Esophagus (tissue), 2 donors: ENCODE measurements around the gene C2orf76. TPM values are rescaled to one million over a fixed set of nuclear protein-coding genes. Genes with fewer than 3 reads are reported as not detected.

Experiments
- H3K27ac ChIP-seq, 2 donors: one replicate each; pipeline ENCODE4 v1.5.1; 2013; ENCODE audit warnings: low read depth in 2 of 2, mild to moderate bottlenecking in 2 of 2, inconsistent platforms in 1 of 2, low read length in 1 of 2, moderate library complexity in 1 of 2
- H3K27me3 ChIP-seq, 2 donors: one replicate each; pipeline ENCODE4 v1.6.1; 2013; ENCODE audit warnings: low read length in 2 of 2, control low read depth in 1 of 2, mild to moderate bottlenecking in 1 of 2; ENCODE audit not compliant: insufficient read depth in 2 of 2, control insufficient read depth in 1 of 2
- H3K36me3 ChIP-seq, 2 donors: one replicate each; pipeline ENCODE4 v1.6.1; 2013; ENCODE audit warnings: low read length in 1 of 2; ENCODE audit not compliant: control insufficient read depth in 2 of 2, insufficient read depth in 2 of 2
- H3K4me1 ChIP-seq, 2 donors: one replicate each; pipeline ENCODE4 v1.6.1; 2013; ENCODE audit warnings: low read length in 1 of 2; ENCODE audit not compliant: control insufficient read depth in 2 of 2, insufficient read depth in 2 of 2
- H3K4me3 ChIP-seq, 2 donors: one replicate each; pipeline ENCODE4 v1.5.1; 2013; ENCODE audit warnings: low read length in 2 of 2, mild to moderate bottlenecking in 2 of 2, low read depth in 1 of 2, moderate library complexity in 1 of 2
- H3K9me3 ChIP-seq, 2 donors: one replicate each; pipeline ENCODE4 v1.6.1; 2013; ENCODE audit warnings: mild to moderate bottlenecking in 2 of 2, low read depth in 1 of 2, low read length in 1 of 2, moderate library complexity in 1 of 2; ENCODE audit not compliant: control insufficient read depth in 2 of 2, insufficient read depth in 1 of 2
- WGBS, 2 donors: extraction: QIAGEN DNeasy Blood & Tissue Kit; methylation state at CpG; one replicate each; pipeline ENCODE4 v1.1.7; 2013; 5-methylcytosine and 5-hydroxymethylcytosine counted together
- polyA plus RNA-seq, 2 donors: library from polyadenylated mRNA; stranded (reverse); fragments of 200-250 nt; gene quantifications; one replicate each; pipeline ENCODE4 v1.2.3, GENCODE V29; 2013
- donor health status: healthy with polysubstance abuse.
- donor health status: Bipolar disorder and iron deficiency.

C2orf76 gene
- polyA plus RNA-seq, 2 donors = 11.7 to 12.6 TPM

DNA sequence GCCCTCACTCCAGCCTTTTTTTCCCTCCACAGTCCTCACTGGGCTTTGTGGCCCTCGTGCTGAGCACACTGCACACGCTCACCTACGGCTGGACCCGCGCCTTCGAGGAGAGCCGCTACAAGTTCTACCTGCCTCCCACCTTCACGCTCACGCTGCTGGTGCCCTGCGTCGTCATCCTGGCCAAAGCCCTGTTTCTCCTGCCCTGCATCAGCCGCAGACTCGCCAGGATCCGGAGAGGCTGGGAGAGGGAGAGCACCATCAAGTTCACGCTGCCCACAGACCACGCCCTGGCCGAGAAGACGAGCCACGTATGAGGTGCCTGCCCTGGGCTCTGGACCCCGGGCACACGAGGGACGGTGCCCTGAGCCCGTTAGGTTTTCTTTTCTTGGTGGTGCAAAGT is 103.6 kb downstream of the C2orf76 start:
- no peaks in the 10 kb centered on the region for H3K27me3 ChIP-seq
- no peak overlapping the region for H3K4me3 ChIP-seq
- no peaks in the 10 kb centered on the region for H3K4me1 ChIP-seq
- 95 to 96% methylated on average over 23 of the region's 23 CpGs for WGBS, 2 donors
- peaks cover 0 to 8% of the 10 kb centered on the region in 2 donors for H3K36me3 ChIP-seq
- no peak overlapping the region for H3K27ac ChIP-seq
- H3K9me3 ChIP-seq = no peaks in the 10 kb centered on the region

DNA sequence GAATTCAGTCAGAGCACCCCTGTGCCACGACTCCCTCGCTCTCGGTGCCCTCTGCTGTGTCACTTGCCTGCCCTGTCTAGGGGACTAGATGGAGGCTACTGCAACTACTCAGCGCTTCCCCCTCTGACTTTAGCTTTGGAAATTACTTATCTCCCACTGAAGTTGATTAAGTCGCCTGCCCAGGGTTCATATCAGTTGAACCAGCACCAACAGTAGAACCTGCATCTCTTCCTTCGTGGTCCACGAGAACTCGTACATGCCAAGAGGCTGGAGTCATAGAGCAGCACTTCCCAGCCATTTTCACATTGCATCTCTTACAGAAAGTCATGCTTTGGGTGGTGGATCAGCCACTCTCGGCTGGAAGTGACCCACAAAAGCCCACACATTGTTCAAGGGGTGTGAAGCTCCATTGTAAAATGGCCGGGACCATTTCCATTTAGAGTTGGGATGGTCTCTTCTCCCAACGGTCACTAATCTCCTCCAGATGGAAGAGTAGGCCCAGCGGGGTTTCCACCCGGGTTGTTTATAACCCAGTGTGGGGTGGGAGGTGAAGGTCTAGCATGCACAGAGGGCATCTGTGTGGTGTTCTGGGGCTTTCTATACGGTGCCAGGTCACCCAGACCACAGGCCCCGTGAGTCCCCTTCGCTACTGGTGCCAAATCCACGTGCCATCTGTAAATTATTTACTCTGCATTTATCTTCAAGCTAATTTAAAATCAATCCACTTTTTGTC is 105.0 kb downstream of the C2orf76 start:
- no peak overlapping the region for H3K27ac ChIP-seq
- H3K4me3 ChIP-seq = no peak overlapping the region
- 84 to 89% methylated on average over 17 of the region's 17 CpGs for WGBS, 2 donors
- no peaks in the 10 kb centered on the region for H3K9me3 ChIP-seq
- no peaks in the 10 kb centered on the region for H3K4me1 ChIP-seq
- H3K36me3 ChIP-seq = peaks cover 0 to 14% of the 10 kb centered on the region in 2 donors
- no peaks in the 10 kb centered on the region for H3K27me3 ChIP-seq

DNA sequence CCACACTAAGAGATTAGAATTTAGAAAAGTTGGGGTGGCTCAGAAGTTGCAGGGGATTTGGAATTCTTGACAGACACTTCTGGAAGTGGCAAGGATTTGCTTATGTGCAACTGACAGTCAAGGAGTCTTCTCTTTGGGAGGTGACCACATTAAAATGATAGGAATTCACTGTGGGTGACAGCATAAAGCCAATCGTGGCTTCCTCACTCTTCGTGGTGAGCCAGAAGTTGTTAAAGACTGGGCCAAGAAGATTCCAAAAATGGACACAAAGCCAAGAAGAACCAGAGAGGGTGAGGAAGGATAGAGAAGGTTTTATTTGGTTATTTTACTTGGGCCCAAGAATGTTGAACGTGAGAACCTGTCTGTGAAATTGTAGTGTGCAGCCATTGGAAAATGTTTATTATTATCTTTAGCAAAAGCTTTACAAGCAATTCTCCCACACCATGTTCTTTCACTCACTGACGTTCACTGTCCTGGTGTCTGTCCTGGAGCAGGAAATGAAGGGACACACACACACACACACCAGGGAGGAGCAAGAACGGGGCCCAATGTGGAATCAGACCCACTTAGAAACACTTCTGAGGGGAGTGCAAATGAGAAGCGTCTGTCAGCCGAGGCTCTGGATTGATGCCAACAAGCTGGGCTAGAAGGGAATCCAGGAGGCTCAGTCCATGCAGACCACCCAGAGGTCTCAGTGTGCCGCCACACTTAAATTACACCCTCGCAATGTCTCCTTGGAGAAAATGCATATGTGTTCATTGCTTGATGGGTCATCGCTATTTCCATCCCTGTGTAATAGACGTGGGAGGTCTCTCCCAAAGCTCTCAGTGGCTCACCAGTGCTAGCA is 105.8 kb downstream of the C2orf76 start:
- H3K4me1 ChIP-seq = no peaks in the 10 kb centered on the region
- no peak overlapping the region for H3K4me3 ChIP-seq
- H3K9me3 ChIP-seq = no peaks in the 10 kb centered on the region
- no peaks in the 10 kb centered on the region for H3K27me3 ChIP-seq
- WGBS, 2 donors = 77 to 79% methylated on average over 11 of the region's 11 CpGs
- H3K36me3 ChIP-seq = peaks cover 0 to 12% of the 10 kb centered on the region in 2 donors
- no peak overlapping the region for H3K27ac ChIP-seq

DNA sequence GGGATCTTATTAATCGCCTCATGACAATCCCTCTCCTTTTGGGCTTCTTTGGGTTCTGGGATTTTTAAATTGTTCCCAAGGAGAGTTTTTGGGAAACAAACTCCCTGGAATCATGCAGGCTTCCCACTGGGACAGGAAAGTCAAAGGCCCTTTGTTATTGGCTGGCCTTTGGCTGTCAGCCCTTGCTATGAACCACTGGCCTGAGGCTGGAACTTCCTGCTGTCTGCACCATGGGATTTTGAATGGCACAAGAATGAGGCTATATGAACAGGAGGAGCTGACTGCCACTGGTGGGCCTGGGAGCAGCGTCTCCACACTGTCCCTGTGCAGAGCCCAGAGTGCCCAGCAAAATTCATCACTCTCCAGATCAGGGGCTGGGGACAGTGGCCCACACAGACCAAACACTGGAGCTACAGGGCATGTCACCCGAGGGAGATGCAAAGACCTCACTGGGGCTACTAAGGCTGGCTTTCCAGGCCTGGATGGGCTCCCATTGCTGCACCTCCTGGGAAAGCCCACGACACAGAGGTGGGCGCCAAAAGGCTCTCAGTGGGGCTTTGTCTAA is 107.3 kb downstream of the C2orf76 start:
- Histone ChIP-seq H3K4me3 (no peak overlapping the region), H3K9me3 (no peaks in the 10 kb centered on the region), H3K4me1 (no peaks in the 10 kb centered on the region), H3K27me3 (no peaks in the 10 kb centered on the region), H3K36me3 (peaks cover 0 to 12% of the 10 kb centered on the region in 2 donors), H3K27ac (no peak overlapping the region)
- WGBS, 2 donors = 87 to 88% methylated on average over 5 of the region's 5 CpGs

DNA sequence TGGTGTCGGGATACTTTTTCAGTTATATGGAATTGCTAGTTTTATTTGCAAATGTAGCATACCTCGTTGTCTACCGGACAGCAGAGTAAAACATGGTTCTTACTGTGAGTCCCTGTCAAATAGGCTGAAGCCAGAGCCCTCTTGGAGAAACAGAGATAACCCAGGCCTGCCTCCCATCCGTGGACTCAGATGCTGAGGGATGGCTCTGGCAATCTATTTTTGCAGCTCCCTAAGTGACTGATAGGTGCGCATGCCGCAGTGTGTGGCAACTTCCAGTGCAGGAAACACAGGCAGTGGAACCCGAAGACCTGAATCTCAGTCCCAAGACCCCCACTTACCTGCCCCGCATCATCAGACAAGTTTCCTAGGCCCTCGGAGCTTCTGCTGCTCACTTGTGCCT is 109.4 kb downstream of the C2orf76 start:
- Histone ChIP-seq H3K27me3 (no peaks in the 10 kb centered on the region), H3K4me3 (no peak overlapping the region), H3K4me1 (peaks cover 0 to 4% of the 10 kb centered on the region in 2 donors), H3K9me3 (no peaks in the 10 kb centered on the region), H3K27ac (no peak overlapping the region), H3K36me3 (peaks cover 0 to 10% of the 10 kb centered on the region in 2 donors)
- WGBS, 2 donors = 93 to 94% methylated on average over 9 of the region's 9 CpGs

DNA sequence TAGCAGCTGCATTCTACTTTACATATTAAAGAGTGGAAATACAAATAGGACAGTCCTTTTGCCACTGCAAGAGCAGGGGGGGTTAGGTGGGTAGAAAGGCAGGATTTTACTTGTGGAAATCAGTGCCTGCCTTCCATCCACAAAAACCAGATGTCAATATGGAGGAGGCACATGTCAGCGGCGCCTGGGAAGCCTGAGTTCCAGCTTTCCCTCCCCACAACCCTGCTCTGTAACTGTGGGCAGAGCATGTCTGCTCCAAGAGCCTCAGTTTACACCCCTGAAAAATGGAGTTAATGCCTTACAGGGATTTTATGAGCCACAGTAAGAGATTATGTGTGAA is 110.1 kb downstream of the C2orf76 start:
- H3K4me1 ChIP-seq = peaks cover 0 to 8% of the 10 kb centered on the region in 2 donors
- H3K36me3 ChIP-seq = peaks cover 0 to 11% of the 10 kb centered on the region in 2 donors
- H3K9me3 ChIP-seq = no peaks in the 10 kb centered on the region
- H3K27me3 ChIP-seq = no peaks in the 10 kb centered on the region
- no peak overlapping the region for H3K27ac ChIP-seq
- WGBS, 2 donors = 87 to 93% methylated on average over 2 of the region's 2 CpGs
- H3K4me3 ChIP-seq = no peak overlapping the region

DNA sequence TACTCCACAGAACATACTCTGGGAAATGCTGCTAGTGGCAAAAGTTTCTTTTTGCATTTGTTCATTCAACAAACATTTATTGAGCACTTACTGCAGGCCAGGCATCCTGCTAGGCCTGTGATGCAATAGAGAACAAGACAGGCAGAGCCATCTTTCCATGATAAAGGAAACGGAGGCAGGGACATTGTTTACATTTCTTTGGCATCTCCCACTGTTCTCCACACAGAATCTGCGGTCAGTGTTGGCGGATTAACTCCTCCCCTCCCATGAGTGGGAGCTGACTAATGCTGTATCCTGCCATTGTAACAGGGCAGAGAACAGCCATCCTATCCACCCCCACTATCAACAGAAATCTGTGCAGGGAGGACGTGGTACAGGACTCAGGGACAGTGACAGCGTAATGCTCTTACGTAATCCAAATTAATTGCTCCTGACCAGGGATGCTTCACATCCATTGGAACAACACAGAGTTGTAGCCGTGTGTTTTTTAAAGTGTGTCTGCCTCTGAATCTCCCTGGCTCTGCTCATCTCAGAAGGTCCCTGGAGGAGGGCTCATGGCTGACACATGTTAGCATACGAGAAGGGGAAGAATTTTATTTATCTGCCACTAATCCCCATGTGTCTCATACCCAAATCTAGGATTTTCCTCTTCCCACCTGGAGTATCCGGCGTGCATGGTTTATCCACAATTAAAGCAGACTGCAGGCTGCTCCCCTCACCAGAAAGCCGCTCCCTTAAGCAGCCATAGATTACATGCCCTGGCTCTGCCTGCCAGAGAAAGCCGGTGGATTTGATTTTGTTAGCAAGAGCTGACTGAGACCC is 110.7 kb downstream of the C2orf76 start:
- Histone ChIP-seq H3K4me3 (no peak overlapping the region), H3K9me3 (no peaks in the 10 kb centered on the region), H3K36me3 (peaks cover 0 to 11% of the 10 kb centered on the region in 2 donors), H3K27ac (no peak overlapping the region), H3K27me3 (no peaks in the 10 kb centered on the region), H3K4me1 (peaks cover 0 to 8% of the 10 kb centered on the region in 2 donors)
- 53 to 64% methylated on average over 12 of the region's 12 CpGs for WGBS, 2 donors

DNA sequence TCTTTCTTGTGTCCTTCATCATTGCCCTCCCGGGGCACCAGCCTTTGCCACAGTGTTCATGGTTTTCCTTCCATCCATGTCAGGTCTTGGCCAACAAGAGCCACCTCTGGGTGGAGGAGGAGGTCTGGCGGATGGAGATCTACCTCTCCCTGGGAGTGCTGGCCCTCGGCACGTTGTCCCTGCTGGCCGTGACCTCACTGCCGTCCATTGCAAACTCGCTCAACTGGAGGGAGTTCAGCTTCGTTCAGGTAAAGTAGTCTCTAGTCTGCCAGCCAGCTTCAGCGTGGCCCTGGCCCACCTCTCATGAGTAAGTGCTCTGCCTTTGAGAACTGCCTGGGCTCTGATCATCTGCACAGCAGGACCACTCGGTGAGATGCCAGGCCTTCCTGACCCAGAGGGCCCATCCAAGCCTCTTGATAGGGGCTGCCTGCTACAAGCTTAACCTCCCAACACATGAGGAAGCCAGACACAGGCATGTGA is 112.0 kb downstream of the C2orf76 start:
- H3K4me3 ChIP-seq = no peak overlapping the region
- 94 to 96% methylated on average over 10 of the region's 10 CpGs for WGBS, 2 donors
- peaks cover 0 to 8% of the 10 kb centered on the region in 2 donors for H3K4me1 ChIP-seq
- no peaks in the 10 kb centered on the region for H3K9me3 ChIP-seq
- H3K36me3 ChIP-seq = peaks cover 0 to 11% of the 10 kb centered on the region in 2 donors
- no peak overlapping the region for H3K27ac ChIP-seq
- H3K27me3 ChIP-seq = no peaks in the 10 kb centered on the region
